SK-N-SH (cell line): Measurements from ENCODE around the gene EEF1AKMT3. TPM values are rescaled to one million over a fixed set of nuclear protein-coding genes. Genes with fewer than 3 reads are reported as not detected.
A peak's percentile ranks its signal among the peaks of the same experiment; 100 is the strongest.

Experiments
- CTCF ChIA-PET: fragments of 300-600, 350-600 bp; formaldehyde crosslinking; extraction: SDS; loops from one replicate; lab custom pipeline; 2021; lab: Yijun Ruan, JAX
- POLR2A ChIA-PET: fragments of 350-600 bp; sonication (Branson Sonifier 250); formaldehyde crosslinking; extraction: SDS; loops from one replicate; lab custom pipeline; 2020; ENCODE audit warnings: antibody characterized with exemption, inconsistent platforms; lab: Yijun Ruan, JAX
- DNase-seq: peaks from one replicate; pipeline ENCODE4 v3.0.0; 2012
- H2AFZ ChIP-seq: fragments of 200-600 bp; sonication (generic); 2 replicates; pipeline ENCODE4 v1.8.1; 2016; ENCODE audit warnings: antibody characterized with exemption, mild to moderate bottlenecking, low read depth
- H3F3A ChIP-seq: fragments of 200-600 bp; sonication (generic); replicated peaks from 2 replicates; pipeline ENCODE3; 2016; ENCODE audit warnings: antibody characterized with exemption, mild to moderate bottlenecking; ENCODE audit not compliant: insufficient read depth
- H3K27ac ChIP-seq, 2 experiments: fragments of 200-500 bp in 1 of 2; fragments of 200-600 bp in 1 of 2; sonication (Bioruptor generic) in 1 of 2; sonication (generic), shearing (Covaris generic) in 1 of 2; 2 replicates each; pipeline versions ENCODE4 v1.5.1 to v1.6.1; 2014 to 2016; ENCODE audit warnings: low read depth in 2 of 2, inconsistent platforms in 1 of 2, low read length in 1 of 2, mild to moderate bottlenecking in 1 of 2, mixed read lengths in 1 of 2
- H3K27me3 ChIP-seq: fragments of 200-600 bp; sonication (generic), shearing (Covaris generic); 2 replicates; pipeline ENCODE4 v1.6.1; 2016; ENCODE audit warnings: mixed run types; ENCODE audit not compliant: insufficient read depth
- H3K36me3 ChIP-seq, 2 experiments: fragments of 200-500 bp in 1 of 2; fragments of 200-600 bp in 1 of 2; sonication (Bioruptor generic) in 1 of 2; sonication (generic) in 1 of 2; replicated peaks in 1 of 2; 2 replicates each; pipeline versions ENCODE3 to v1.5.1; 2014 to 2016; ENCODE audit warnings: low read length in 1 of 2, mild to moderate bottlenecking in 1 of 2; ENCODE audit not compliant: insufficient read depth in 2 of 2, control insufficient read depth in 1 of 2
- H3K4me1 ChIP-seq, 2 experiments: fragments of 200-500 bp in 1 of 2; fragments of 200-600 bp in 1 of 2; sonication (Bioruptor generic) in 1 of 2; sonication (generic), shearing (Covaris generic) in 1 of 2; 2 replicates each; pipeline versions ENCODE4 v1.5.1 to v1.6.1; 2014 to 2016; ENCODE audit warnings: low read depth in 1 of 2, low read length in 1 of 2, mixed run types in 1 of 2; ENCODE audit not compliant: insufficient read depth in 2 of 2, control insufficient read depth in 1 of 2
- H3K4me2 ChIP-seq: fragments of 200-600 bp; sonication (generic), shearing (Covaris generic); 2 replicates; pipeline ENCODE4 v1.6.1; 2017; ENCODE audit warnings: mixed run types
- H3K4me3 ChIP-seq, 2 experiments: fragments of 200-500 bp in 1 of 2; fragments of 200-600 bp in 1 of 2; sonication (Bioruptor generic) in 1 of 2; sonication (generic), shearing (Covaris generic) in 1 of 2; 2 replicates each; pipeline versions ENCODE4 v1.5.1 to v1.8.1; 2014 to 2016; ENCODE audit warnings: low read depth in 2 of 2, inconsistent platforms in 1 of 2, low read length in 1 of 2, mild to moderate bottlenecking in 1 of 2, mixed read lengths in 1 of 2, moderate library complexity in 1 of 2
- H3K79me2 ChIP-seq: fragments of 200-600 bp; sonication (generic); 2 replicates; pipeline ENCODE4 v1.8.1; 2017; ENCODE audit warnings: mild to moderate bottlenecking; ENCODE audit not compliant: insufficient read depth
- H3K9ac ChIP-seq: fragments of 200-600 bp; sonication (generic); 2 replicates; pipeline ENCODE4 v1.6.1; 2017; ENCODE audit warnings: mixed run types
- H3K9me2 ChIP-seq: fragments of 200-600 bp; sonication (generic); 2 replicates; pipeline ENCODE4 v1.6.1; 2017; ENCODE audit warnings: mixed run types
- H3K9me3 ChIP-seq: fragments of 200-600 bp; sonication (generic); 2 replicates; pipeline ENCODE4 v1.6.1; 2017; ENCODE audit warnings: mixed run types, mild to moderate bottlenecking, moderate library complexity
- H4K20me1 ChIP-seq: fragments of 200-600 bp; sonication (generic); 2 replicates; pipeline ENCODE4 v1.6.1; 2017; ENCODE audit warnings: mild to moderate bottlenecking, mixed run types; ENCODE audit not compliant: insufficient read depth
- CHD2 ChIP-seq: fragments of 150-350 bp; IDR thresholded peaks from 2 replicates; pipeline ENCODE4 v1.6.1; 2018; ENCODE audit warnings: low read length; ENCODE audit not compliant: partially characterized antibody
- CTCF ChIP-seq: fragments of 200-600 bp; sonication (generic); IDR thresholded peaks from 2 replicates; pipeline ENCODE4 v1.6.1; 2017; ENCODE audit warnings: antibody characterized with exemption, mild to moderate bottlenecking, moderate library complexity
- ELF1 ChIP-seq: IDR thresholded peaks from 2 replicates; pipeline ENCODE4 v1.4.0; 2012
- FOSL2 ChIP-seq: IDR thresholded peaks from 2 replicates; pipeline ENCODE4 v1.4.0; 2012; ENCODE audit warnings: low read depth, mild to moderate bottlenecking, moderate library complexity, borderline replicate concordance
- JUND ChIP-seq: IDR thresholded peaks from 2 replicates; pipeline ENCODE4 v1.4.0; 2012
- NFIC ChIP-seq: IDR thresholded peaks from 2 replicates; pipeline ENCODE4 v1.4.0; 2012; ENCODE audit warnings: borderline replicate concordance
- POLR2AphosphoS5 ChIP-seq: IDR thresholded peaks from 2 replicates; pipeline ENCODE4 v1.6.1; 2012; ENCODE audit warnings: low read depth, low read length
- RAD21 ChIP-seq: IDR thresholded peaks from 2 replicates; pipeline ENCODE4 v1.6.1; 2012; ENCODE audit warnings: mild to moderate bottlenecking, low read length
- RCOR1 ChIP-seq: fragments of 150-350 bp; IDR thresholded peaks from 2 replicates; pipeline ENCODE4 v1.6.1; 2017; ENCODE audit warnings: antibody characterized with exemption, low read length
- RFX5 ChIP-seq: IDR thresholded peaks from 2 replicates; pipeline ENCODE4 v1.6.1; 2012; ENCODE audit warnings: mild to moderate bottlenecking, improper control_type of control experiment, low read length
- RXRA ChIP-seq: IDR thresholded peaks from 2 replicates; pipeline ENCODE4 v1.4.0; 2012; ENCODE audit warnings: low read depth, mild to moderate bottlenecking, borderline replicate concordance
- SIN3A ChIP-seq: IDR thresholded peaks from 2 replicates; pipeline ENCODE4 v1.6.1; 2012; ENCODE audit warnings: low read depth, mild to moderate bottlenecking, low read length, moderate library complexity, borderline replicate concordance
- TAF1 ChIP-seq: IDR thresholded peaks from 2 replicates; pipeline ENCODE4 v1.6.1; 2012; ENCODE audit warnings: low read depth, mild to moderate bottlenecking, low read length, moderate library complexity, borderline replicate concordance
- TCF12 ChIP-seq: IDR thresholded peaks from 2 replicates; pipeline ENCODE4 v1.4.0; 2012
- YY1 ChIP-seq: IDR thresholded peaks from 2 replicates; pipeline ENCODE4 v1.4.0; 2012; ENCODE audit warnings: low read depth, mild to moderate bottlenecking
- WGBS: methylation state at CpG from one replicate; pipeline ENCODE4 v1.1.6; 2017; ENCODE audit warnings: low lambda C conversion rate; 5-methylcytosine and 5-hydroxymethylcytosine counted together
- polyA plus RNA-seq, 3 experiments: library from polyadenylated mRNA; depleted of rRNA; stranded (reverse); fragments of >200 nt; gene quantifications; 2 replicates each; pipeline ENCODE4 v1.2.3, GENCODE V29; 2012
- TF ChIP-seq, protein P1 (sequence below): fragments of 150-350 bp; IDR thresholded peaks from 2 replicates; pipeline ENCODE4 v1.6.1; 2016; ENCODE audit warnings: mild to moderate bottlenecking, low read depth, low read length

The EEF1AKMT3 gene
- polyA plus RNA-seq, 1 of the 3 experiments (the other 2 are of a cell fraction), result 10.3 TPM

DNA sequence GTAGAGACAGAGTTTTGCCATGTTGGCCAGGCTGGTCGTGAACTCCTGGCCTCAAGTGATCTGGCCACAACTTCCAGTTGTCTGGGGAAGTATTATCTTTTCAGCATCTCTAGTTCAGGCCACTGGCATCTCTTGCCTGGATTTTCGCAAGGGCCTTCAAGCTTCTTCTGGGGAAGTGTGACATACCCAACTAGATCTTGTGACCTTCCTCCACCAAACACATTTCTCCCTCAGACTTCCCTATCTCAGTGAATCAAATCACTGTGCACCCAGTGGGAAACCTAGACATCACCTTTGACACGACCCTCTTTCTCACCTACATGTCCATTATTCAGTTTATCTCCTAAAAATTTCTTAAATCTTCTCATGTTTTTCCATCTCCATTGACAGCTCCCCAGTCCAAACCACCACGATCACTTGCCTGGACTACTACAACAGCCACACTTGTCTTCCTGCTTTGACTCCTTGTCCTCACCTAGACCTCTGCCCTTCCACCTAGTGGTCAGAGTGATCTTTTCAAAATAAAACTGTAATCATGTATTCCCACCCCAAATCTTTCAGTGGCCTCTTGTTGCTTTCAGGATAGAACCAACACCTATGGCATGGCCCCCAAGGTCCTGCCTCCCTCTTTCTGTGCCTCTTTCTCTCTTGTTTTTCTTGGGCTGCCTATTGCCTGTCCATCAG is 3.3 kb downstream of the EEF1AKMT3 start:
- Histone ChIP-seq H3F3A (peaks cover 6% of the 10 kb centered on the region), H3K9me3 (no peaks in the 10 kb centered on the region), H3K4me2 (no peak overlapping the region), H3K9ac (no peak overlapping the region), H3K4me1 (peaks cover 3 to 11% of the 10 kb centered on the region in 2 experiments; a peak in 1 of 4 replicates), H3K4me3 (no peak overlapping the region), H3K9me2 (no peaks in the 10 kb centered on the region), H3K27me3 (no peaks in the 10 kb centered on the region), H4K20me1 (no peaks in the 10 kb centered on the region), H3K79me2 (peaks cover 26% of the 10 kb centered on the region), H2AFZ (no peak overlapping the region), H3K27ac (no peak overlapping the region), H3K36me3 (peaks cover 7 to 8% of the 10 kb centered on the region in 2 experiments)
- DNase-seq, result no peak
- CTCF ChIA-PET, result interaction anchor here (0.7 to 2.3 kb wide), 4 partner anchors 19 to 145 kb away, joined by 3 to 7 read pairs (median 3); no protein-coding TSS in a partner anchor
- POLR2A ChIA-PET, result no interaction called here
- TF ChIP-seq CTCF (peak; percentile 16; the same call in 1 of the 2 replicates), RAD21 (no peak)
- WGBS, result 93% methylated on average over 4 of the region's 4 CpGs

DNA sequence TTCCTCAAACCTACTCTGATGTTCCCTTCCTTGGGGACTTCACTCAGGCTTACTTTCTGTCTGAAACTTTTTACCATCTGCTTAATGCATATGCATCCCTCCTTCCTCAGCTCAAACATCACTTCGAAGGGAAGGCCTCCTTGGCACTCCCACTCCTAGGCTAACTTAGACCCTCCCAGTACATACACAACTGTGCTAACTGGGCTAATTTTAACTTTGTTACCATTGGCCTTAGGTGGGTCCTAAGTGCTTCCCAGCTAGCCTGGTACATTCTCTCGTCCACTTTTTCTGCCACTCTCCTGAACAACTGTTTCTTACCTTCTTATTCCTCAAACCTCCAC is 3.8 kb downstream of the EEF1AKMT3 start:
- Histone ChIP-seq H3K27ac (no peak overlapping the region), H2AFZ (no peak overlapping the region), H3K4me3 (no peak overlapping the region), H3F3A (peaks cover 11% of the 10 kb centered on the region), H3K9me3 (no peaks in the 10 kb centered on the region), H3K79me2 (peaks cover 22% of the 10 kb centered on the region), H3K36me3 (peaks cover 7 to 9% of the 10 kb centered on the region in 2 experiments), H3K9me2 (no peaks in the 10 kb centered on the region), H3K27me3 (no peaks in the 10 kb centered on the region), H3K9ac (no peak overlapping the region), H3K4me1 (peaks cover 0 to 6% of the 10 kb centered on the region in 2 experiments; a peak in 1 of 4 replicates), H3K4me2 (no peak overlapping the region), H4K20me1 (no peaks in the 10 kb centered on the region)
- DNase-seq, result no peak
- 92% methylated on average over 2 of the region's 2 CpGs for WGBS
- POLR2A ChIA-PET, result no interaction called here
- CTCF ChIA-PET, result interaction anchor here (0.7 to 2.3 kb wide), 4 partner anchors 18 to 145 kb away, joined by 3 to 7 read pairs (median 3); no protein-coding TSS in a partner anchor
- TF ChIP-seq RCOR1, result no peak
- no peak for TF ChIP-seq TAF1
- TF ChIP-seq ELF1, result no peak
- TF ChIP-seq, protein P1, sequence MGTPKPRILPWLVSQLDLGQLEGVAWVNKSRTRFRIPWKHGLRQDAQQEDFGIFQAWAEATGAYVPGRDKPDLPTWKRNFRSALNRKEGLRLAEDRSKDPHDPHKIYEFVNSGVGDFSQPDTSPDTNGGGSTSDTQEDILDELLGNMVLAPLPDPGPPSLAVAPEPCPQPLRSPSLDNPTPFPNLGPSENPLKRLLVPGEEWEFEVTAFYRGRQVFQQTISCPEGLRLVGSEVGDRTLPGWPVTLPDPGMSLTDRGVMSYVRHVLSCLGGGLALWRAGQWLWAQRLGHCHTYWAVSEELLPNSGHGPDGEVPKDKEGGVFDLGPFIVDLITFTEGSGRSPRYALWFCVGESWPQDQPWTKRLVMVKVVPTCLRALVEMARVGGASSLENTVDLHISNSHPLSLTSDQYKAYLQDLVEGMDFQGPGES, result no peak
- no peak for TF ChIP-seq NFIC
- TF ChIP-seq POLR2AphosphoS5, result no peak
- no peak for TF ChIP-seq SIN3A
- TF ChIP-seq RXRA, result no peak
- TF ChIP-seq YY1, result no peak
- TF ChIP-seq CHD2, result no peak
- no peak for TF ChIP-seq CTCF
- TF ChIP-seq FOSL2, result no peak
- TF ChIP-seq TCF12, result no peak
- no peak for TF ChIP-seq JUND
- no peak for TF ChIP-seq RFX5
